HG03571 (cell line): Measurements from ENCODE around the gene SP100.

Experiments
- ATAC-seq: cut with Tn5 transposase; IDR thresholded peaks from one replicate; pipeline ENCODE4 v1.9.1; 2021; ENCODE audit not compliant: unreplicated experiment

Gene SP100

DNA sequence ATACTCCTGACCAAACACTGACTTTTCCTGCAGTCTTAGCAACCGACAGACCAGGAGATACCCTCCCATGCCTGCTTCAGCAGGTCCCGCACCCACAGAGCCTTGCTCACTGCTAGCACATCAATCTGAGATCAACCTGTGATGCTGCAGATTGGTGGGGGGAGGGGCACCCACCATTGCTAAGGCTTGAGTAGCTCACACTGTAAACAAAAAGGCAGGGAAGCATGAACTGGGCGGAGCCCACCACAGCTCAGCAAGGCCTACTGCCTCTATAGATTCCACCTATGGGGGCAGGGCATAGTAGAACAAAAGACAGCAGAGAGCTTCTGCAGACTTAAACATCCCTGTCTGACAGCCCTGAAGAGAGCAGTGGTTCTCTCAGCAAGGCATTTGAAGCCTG, 109.7 kb downstream of the SP100 start:
- no peak for ATAC-seq

DNA sequence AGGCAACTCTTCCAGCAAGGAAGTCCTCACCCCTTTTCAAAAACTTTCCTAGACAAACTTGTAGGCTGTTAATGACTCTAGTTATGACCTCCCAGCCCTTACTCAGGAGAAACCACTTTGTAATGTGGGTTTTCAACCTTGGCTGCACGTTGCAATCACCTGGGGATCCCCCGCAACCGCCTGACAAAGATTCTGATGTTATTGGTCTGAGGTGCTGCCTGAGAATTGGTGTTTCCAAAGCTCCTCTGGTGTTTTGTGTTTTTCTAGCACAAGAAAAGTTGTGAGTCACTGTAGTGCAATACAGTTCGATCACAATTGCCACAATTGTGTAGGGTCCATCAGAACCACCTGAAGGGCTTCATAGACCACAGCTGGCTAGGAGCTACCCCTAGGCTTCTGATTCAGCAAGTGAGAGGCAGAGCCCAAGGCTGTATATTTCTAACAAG, 121.6 kb downstream of the SP100 start:
- ATAC-seq = peak; percentile 57

DNA sequence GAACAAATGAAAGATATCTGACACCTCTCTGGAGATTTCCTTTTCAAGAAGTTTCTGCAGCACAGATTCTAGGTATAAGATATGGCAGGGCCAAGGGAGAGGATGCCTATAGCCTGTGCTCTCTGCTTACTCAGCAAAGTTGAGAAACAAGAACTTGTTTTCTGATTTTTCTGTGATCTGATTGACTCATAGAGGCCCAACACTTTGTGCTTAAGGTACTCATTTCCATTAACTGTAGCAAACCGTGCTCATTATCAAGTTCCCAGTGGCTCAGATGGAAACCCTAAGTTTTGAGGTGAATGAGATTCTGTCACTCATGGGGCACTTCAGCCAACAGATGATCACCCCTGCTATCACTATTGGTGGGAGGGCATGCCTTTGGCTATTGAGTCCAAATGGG, 124.3 kb downstream of the SP100 start:
- ATAC-seq = no peak

DNA sequence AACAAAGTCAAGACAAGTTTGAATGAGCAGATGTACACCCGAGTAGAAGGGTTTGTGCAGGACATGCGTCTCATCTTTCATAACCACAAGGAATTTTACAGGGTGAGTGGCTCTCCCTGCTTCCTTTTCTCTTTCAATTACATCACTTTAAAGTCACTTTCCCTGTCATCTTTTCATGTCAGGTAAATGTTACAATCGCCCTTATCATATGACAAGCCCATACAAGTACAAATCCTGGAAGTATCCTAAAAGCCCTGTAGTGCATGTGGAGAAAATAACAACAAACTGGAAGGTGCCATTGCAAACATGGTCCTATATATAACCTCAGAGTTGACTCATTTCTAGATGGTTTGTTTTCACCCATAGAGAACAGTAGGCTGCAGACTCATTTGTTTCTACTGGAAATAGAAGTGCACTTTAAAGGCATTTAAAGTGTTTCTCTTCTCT, 126.0 kb downstream of the SP100 start:
- ATAC-seq = peak; percentile 82

DNA sequence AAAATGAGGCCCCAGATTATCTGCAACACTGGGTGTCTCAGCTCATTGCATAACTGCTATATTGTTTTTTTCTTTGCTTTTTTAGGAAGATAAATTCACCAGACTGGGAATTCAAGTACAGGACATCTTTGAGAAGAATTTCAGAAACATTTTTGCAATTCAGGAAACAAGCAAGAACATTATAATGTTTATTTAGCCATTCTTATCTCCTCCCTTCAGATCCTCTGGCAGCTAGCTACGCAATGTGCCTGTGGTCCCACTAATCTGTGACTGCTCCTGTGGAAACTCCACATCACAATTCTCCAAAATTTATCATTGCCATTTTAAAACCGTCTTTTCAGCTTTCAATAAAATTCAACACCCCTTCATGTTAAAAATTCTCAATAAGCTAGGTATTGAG, 126.8 kb downstream of the SP100 start:
- ATAC-seq = no peak

DNA sequence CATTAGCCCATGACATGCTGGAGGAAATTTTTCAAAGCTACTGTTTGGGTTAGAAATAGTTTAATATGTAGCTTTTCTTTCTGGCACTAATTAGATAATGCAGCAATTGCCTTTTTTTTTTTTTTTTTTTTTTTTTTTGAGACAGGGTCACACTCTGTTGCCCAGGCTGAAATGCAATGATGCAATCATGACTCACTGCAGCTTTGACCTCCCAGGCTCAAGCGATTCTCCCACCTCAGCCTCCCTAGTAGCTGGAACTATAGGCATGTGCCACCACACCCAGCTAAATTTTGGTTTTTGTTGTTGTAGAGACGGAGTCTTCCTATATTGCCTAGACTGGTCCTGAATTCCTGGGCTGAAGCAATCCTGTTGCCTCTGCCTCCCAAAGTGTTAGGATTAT, 136.2 kb downstream of the SP100 start:
- ATAC-seq = no peak

DNA sequence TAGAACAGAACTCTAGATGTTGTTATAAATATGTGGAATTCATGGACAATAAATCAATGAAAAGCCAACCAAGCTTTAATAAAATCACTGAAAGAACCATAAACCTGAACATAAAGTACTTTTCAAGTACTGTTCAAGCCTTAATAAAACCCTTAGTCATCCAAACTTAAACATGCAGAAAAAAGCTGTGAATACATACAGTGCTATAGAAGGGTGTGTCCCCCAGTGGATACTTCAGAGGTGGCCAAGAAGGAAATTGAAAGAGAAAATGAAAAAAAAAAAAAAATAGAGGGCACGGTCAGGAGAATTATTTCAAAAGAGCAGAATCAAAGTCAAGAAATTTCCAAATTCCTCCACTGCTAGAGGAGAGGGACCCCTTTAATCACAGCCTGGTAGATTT, 141.1 kb downstream of the SP100 start:
- no peak for ATAC-seq

DNA sequence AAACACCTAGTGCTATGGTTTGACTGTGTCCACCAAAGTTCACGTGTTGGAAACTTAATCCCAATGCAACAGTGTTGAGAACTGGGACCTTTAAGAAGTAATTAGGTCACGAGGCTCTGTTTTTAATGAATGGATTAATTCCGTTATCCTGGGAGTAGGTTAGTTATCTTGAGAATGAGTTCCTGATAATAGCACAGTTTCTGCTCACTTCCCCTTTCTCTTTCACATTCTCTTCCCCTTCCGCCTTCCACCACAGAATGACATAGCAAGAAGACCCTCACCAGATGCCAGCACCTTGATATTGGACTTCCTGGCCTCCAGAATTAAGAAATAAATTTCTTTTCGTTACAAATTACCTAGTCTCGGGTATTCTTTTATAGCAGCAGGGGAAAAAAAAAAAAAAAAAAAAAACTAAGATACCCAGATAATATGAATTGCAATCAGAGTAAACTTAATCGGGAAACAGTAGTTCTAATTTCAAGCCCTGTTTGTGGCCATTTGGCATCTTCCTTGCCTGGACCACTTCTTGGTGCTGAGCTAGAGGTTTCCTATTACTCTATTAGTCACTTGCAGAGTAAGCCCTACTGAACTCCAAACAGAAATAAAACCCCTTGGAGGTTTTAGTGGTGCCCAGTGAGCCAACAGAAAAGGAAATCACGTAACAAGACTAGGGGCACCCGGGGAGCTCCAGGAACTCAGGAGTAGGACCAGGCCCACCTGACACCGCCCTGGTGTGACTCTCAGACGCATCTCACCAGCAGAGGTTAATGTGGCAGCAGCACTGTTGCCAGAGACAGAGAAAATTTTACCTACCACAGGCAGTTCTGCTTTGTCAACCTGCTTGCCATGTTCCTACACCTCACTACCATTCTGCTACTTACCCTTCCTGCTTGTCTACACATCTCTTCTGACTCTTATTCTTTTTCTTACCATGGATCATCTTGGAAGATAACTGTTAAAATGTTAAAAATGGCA, 149.1 kb downstream of the SP100 start:
- ATAC-seq = no peak

DNA sequence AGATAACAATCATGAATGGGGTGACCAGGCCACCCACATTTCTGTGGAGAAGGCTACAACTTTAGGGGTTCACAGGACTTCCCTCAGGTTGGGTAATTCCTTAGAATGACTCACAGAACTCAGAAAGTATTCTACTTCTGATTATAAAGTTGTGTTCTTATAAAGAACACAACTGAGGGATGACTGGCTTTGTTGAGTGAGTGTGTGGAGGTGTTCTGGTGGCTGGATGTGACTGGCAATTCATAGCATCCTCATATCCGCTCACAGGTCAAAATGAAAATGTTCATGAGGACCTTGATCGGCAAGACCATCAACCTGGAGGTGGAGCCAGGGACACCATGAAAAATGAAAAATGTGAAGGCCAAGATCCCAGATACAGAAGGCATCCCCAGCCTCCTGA, 153.3 kb downstream of the SP100 start:
- no peak for ATAC-seq

DNA sequence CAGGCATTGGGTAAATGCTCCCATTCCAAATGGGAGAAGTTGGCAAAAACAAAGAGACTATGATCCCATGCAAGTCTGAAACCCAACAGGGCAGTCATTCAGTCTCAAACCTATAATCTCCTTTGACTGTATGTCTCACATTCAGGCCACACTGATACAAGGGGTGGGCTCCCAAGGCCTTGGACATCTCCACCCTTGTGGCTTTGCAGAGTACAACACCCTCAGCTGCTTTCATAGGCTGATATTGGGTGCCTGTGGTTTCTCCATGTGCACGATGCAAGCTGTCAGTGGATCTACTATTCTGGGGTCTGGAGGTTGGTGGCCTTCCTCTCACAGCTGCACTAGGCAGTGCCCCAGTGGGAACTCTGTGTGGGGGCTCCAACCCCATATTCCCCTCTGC, 155.0 kb downstream of the SP100 start:
- no peak for ATAC-seq

DNA sequence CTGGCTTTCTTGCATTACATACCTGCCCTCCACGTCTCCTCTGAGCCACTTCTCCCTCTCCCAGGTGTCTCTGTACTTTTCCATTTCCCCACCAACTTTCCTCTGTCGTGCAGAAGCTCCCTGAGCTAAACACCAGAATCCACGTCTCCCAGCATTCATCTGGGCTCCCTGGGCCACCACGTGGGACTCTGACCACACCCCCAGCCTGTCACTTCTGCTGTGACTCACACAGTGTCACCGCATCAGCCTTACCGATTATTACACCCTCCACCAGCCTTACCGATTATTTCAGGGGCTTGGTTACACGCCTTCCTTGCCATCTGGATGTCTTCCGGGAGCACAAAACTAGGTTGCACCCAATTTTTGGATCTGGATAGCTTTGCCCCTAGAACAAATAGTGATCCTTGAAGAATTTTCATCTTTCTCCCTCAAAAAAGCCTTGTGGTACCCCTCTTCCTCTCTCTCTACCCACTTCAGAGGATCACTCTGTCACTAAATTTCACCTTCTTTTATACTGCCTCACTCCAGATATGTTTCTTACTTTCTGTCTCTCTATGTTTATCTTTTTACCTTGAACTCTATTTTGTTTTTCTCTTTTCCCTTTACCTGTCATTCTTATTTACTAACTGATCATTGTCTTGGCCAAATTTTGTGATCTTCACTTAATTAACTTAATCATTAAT, 159.8 kb downstream of the SP100 start:
- ATAC-seq = no peak

DNA sequence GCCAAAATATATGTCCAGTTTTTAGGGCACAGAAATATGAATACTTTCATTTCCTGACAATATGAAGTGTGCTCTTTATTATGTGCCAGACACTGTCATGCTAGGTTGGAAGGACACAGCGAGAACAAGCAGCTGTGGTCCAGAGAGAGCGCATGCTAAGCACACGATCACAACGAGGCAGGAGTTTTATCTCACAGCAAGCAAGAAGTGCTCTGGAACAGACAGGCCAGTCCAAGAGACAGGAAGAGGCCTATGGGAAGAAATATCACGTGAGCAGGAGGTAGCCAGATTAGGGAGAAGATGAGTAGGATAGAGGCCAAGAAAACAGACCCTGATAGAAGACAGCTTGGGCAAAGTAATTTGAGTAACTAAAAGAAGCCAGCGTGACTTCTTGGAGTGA, 161.1 kb downstream of the SP100 start:
- ATAC-seq = no peak

DNA sequence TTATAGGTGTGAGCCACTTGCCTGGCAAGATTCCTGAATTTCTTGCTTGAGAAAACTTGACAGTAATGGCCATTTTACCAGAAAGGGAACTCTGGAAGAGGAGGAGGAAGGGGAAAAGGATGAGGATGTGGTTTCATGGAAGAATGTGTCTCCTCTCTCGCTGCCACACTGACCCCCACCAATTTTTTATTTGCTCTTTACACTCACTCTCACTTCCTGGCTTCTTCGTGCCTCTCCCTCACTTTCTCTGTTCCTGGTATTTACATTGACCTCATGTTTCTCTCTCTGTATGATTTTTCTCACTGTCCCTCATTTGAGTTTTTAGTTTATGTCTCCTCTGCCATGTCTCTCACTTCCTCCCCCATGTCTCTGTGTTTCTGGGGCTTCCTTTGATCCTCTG, 162.1 kb downstream of the SP100 start:
- ATAC-seq = no peak

DNA sequence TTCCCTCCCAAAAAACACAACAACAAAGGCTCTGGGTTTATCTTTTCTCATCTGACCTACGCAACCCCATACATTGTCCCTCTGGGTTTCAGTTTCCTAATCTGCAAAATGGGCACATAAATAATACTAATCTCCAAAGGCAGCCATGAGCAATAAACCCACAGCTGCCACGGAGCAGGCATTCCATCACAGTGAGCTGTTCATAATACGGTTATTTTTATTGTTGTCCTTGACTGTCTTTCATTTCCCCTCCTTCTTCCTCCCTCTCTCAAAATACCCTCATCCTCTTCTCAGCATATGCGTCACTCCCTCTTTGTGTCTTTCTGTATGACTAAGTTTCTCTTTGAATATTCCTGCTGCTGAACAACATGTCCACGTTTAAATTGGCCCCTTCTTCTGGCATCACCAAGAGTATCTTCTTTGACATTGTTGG, 166.9 kb downstream of the SP100 start:
- no peak for ATAC-seq

DNA sequence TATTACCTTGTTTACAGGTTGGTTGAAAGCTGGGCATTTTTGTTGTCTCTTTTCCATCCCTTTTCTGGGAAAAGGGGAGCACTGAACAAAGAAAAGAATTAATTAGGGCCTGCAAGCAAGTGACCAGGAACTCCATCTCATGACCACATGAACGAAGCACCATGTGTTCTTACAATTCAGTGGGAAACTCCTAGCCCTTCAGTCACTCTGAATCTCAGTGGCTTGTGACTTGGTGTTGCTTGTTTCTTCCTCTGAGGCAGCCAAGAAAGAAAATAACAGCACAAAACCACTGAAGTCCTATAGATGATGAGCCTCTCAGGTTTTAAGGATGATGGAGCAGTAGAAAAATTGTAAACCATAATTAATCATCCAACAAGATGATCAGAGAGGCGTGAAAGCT, 167.6 kb downstream of the SP100 start:
- ATAC-seq = no peak

DNA sequence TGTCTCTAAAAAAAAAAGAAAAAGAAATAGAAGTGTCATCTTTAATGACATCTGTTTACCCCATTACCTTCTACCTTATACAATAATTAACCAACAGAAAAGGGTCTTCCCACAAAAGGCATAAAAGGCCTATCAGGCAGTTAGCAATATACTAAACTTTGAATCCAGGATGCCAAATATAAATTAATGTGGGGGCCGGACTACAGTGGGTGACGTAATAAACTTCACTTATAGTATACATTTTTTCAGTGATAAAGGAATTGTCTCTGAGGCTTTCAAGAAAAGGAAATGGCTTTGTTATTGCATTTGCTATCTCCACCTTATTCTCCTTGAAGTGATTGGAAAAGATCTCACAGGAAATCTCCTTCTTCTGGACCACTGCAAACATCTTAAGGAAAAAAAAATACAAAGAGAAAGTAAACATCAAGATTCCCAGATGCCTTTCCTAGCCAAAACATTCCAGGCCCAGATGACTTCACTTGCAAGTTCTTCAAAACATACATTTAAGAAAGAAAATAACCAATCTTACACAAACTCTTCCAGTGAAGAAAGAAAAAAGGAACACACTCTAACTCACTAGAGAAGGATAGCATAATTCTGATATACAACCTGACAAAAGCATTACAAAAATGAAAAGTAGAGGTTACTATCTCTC, 170.5 kb downstream of the SP100 start:
- ATAC-seq = no peak

DNA sequence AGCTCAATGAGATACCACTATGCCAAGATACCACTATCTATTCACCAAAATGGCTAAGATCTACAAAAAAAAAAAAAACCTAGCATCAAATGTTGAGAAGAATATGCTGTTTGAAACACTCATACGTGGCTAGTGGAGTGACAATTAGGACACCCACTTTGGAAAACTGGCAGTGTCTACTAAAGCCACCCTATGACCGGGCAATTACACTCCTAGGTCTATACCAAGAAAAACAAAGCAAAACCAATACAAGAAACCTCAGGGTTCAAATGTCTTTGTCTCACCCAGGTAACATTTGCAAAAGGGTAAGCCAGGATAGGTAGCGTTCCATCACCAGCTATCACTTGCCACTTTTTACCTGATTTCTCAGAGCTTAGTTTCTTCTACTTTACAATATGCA, 173.0 kb downstream of the SP100 start:
- ATAC-seq = no peak

DNA sequence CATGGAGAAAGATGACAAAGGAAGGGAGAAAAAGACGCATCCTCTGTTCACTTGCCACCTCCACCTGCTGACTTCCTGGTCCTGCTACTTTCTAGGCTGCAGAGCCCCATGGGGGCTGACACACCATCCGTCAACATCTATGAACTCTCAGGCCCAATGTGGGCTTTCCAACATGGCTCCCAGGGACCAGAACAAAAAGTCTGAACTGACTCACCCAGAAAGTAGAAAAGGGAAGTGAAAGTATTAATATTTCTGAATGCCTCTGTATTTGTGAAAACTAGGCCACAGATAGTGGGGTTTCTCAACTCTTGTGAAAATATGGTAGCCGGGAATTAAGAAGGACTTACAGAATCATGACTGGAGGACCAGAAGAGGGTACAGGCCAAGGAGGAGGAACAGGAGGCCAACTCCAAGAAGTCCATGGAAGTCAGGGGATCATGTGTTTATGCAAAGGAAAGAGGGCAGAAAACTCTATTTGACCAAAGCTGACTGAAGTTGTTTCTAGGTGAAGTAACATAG, 173.6 kb downstream of the SP100 start:
- peak; percentile 97 for ATAC-seq

DNA sequence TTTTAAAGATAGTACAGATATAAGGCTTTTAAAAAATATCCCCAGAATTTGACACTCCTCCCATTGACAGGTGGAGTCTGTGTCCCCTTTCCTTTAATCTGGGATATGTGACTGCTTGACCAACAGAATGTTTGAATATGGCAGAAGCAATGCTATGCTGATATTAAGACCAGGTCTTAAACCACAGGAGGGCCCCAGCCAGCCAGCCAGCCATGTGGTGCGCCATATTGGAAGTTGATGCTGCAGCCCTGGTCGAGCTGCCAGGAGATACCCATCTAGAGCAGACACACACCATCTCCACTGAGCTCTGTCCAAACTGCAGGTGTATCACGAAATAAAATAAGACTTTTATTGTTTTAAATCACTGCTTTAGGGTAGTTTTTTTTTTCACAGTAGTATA, 174.3 kb downstream of the SP100 start:
- ATAC-seq = no peak

DNA sequence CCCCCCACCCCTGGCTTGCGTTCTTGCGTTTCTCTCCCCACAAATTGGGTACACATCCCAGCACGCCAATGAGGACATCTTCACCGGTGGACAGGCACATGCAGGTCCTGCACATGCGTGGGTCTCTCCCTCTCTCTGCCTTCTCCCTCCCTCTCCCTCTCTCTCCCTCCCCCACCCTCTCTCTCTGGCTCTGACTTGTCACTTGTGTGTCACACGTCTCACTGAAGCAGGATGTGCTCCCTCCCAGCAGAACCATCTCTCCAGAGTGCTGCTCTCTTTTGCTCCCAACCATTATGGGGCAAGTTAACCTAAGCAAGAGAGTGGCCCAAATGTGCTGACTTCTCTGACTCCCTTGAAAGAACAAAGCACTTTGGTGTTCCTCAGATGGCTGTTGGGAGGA, 175.8 kb downstream of the SP100 start:
- ATAC-seq = no peak

DNA sequence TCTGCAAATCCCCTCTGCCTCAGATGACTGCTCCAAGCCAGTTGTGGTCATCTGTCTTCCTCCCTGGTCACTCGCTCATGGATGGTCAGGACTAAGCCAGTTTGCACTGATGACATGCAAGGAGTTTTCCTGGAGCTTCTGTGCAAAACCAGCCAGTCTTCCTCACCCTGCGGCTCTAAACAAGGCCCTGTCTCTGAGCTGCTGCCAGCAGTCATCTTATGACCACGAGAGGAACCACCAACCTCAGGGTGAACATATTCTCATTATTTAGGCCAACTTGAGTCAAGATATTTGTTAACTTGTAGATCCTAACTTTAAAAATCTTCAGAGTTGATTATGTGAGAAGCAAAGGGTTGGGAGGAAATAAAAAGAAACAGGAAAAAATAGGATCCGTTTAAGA, 176.8 kb downstream of the SP100 start:
- no peak for ATAC-seq
